Colonic mucosa (tissue), 4 donors: ENCODE results near the gene UGT1A5. TPM values are rescaled to one million over a fixed set of nuclear protein-coding genes. Genes with fewer than 3 reads are reported as not detected.

Experiments
- DNase-seq: peaks from one replicate; pipeline ENCODE4 v3.0.0-alpha.2; 2020
- H3K27ac ChIP-seq: fragments of 200-600 bp; one replicate; pipeline ENCODE4 v1.8.0; 2021
- H3K27me3 ChIP-seq: fragments of 200-600 bp; one replicate; pipeline ENCODE4 v1.8.0; 2021
- H3K36me3 ChIP-seq: fragments of 200-600 bp; one replicate; pipeline ENCODE4 v1.8.0; 2021
- H3K4me1 ChIP-seq: fragments of 200-600 bp; one replicate; pipeline ENCODE4 v1.8.0; 2021; ENCODE audit warnings: mild to moderate bottlenecking
- H3K4me3 ChIP-seq: fragments of 200-600 bp; one replicate; pipeline ENCODE4 v1.8.0; 2021
- H3K9ac ChIP-seq, 2 donors: one replicate each; pipeline ENCODE4 v1.7.0; 2013; ENCODE audit warnings: control low read depth in 2 of 2, low read depth in 2 of 2, low read length in 2 of 2
- H3K9me3 ChIP-seq: fragments of 200-600 bp; one replicate; pipeline ENCODE4 v1.8.0; 2021
- intact Hi-C: fragments of 100-400 bp; cut with DNase I; formaldehyde crosslinking; loops from one replicate; pipeline ENCODE4 v1.14.1; 2022
- total RNA-seq, 2 donors: library from RNA; stranded (reverse); fragmentation: NEBNext Ultra II Directional in 1 of 2; extraction: Animal tissue kit (Norgen Biotek cat#: 25700) in 1 of 2; gene quantifications; one replicate each; pipeline ENCODE4 v1.2.1, GENCODE V29; 2021
- TF ChIP-seq, protein P1 (sequence below): fragments of 200-600 bp; IDR thresholded peaks from one replicate; pipeline ENCODE4 v1.8.0; 2022; ENCODE audit warnings: antibody characterized with exemption, mild to moderate bottlenecking
- donor health status: healthy.
- donor health status: DM: no; HTN: no; CAD: no.
- donor health status: DM: no; HTN: no; CAD: no.

Gene UGT1A5
- total RNA-seq, 2 donors from 2014 or later, result 1.1 to 2.4 TPM

DNA sequence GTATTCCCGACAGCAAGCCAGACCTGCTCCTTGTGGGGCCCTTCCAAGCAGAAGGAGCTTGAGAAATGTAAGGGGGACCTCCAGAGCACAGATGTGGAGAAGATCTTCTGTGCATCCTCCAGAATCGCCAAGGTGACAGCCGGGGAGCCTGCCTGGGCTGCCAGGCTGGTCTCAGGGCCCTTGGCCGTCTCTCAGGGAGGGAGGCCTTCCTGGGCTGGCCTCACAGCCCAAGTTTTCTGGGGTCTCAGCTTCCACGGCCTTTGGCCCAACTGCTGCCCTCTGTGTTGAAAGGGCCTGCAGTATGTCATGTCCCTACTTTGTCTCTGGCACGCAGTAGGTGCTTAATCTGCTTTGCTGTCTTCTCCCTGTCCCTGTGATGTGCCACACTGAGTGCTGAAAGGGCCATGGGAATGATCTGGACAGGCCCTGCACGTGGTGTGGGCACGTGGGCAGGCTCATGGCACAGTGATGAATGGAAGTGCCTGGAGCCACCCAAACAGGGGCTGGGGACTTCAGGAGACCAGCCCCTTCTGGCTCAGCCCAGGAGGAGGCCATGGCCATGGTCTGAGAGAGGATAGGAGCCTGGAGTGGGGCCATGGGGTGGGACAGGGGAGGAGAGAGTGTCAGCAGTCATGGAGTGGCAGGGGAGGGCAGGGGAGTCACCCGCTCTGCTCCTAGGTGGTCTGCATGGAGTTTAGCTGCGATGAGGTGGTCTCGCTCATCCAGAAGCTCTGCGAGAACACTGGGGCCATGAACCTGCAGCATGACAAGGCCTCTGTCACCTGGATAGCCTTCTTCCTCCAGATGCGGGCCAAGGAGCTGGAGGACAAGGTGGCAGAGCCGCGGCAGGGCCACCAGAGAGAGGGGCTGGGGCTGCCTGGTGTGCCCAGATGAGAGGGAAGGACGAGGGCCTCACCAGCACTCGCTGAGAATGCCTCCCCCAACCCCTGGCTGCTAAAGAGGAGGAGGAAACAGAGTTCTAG lies 106.2 kb downstream of the UGT1A5 start:
- Histone ChIP-seq H3K9me3 (no peaks in the 10 kb centered on the region), H3K27ac (no peak overlapping the region), H3K4me3 (no peak overlapping the region), H3K36me3 (no peaks in the 10 kb centered on the region), H3K9ac (no peak overlapping the region), H3K27me3 (no peaks in the 10 kb centered on the region), H3K4me1 (no peaks in the 10 kb centered on the region)
- DNase-seq, result no peak
- TF ChIP-seq, protein P1, sequence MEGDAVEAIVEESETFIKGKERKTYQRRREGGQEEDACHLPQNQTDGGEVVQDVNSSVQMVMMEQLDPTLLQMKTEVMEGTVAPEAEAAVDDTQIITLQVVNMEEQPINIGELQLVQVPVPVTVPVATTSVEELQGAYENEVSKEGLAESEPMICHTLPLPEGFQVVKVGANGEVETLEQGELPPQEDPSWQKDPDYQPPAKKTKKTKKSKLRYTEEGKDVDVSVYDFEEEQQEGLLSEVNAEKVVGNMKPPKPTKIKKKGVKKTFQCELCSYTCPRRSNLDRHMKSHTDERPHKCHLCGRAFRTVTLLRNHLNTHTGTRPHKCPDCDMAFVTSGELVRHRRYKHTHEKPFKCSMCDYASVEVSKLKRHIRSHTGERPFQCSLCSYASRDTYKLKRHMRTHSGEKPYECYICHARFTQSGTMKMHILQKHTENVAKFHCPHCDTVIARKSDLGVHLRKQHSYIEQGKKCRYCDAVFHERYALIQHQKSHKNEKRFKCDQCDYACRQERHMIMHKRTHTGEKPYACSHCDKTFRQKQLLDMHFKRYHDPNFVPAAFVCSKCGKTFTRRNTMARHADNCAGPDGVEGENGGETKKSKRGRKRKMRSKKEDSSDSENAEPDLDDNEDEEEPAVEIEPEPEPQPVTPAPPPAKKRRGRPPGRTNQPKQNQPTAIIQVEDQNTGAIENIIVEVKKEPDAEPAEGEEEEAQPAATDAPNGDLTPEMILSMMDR, result no peak
- intact Hi-C loops, result no loop called here

DNA sequence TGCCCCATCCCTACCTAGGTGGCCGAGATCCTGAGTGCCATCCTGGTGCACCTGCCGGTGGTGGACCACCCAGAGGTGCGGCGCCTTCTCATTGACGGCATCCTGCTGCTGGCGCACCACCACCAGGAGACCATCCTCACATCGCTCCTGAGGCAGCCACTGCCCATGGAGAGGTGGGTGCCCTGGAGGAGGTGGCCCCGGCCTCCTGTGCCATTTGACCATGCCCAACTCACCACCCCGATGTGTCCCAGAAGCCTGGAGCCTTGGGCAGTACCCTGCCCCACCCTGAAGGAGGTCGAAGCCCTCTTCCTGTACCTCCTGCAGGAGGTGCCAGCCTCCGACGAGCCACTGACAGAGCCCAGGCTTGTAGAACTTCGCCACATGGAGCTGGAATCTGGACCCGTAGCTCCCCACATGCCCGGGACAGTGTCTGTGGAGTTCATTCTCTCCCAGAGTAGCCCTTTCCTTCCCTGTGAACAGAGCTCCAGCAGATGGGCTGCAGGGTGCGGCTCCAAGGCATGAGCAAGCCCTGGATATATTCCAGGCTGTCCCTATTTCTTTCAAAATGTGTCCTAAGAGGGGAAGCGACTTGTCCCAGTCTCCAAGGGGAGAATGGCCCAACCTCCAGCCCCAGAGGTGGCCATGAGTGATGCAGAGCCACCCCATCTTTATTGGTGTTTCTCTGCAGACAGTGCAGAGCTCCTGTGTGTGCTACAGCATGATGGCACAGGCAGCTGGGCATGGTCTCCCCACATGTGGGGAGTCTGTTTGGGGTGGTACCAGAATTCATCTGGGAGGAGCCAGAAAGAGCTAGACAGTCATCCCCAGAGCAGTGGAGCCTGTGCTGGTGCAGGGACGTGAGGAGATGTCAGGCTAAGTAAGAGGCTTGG lies 107.4 kb downstream of the UGT1A5 start:
- Histone ChIP-seq H3K9me3 (no peaks in the 10 kb centered on the region), H3K4me3 (no peak overlapping the region), H3K27me3 (no peaks in the 10 kb centered on the region), H3K4me1 (no peaks in the 10 kb centered on the region), H3K36me3 (no peaks in the 10 kb centered on the region), H3K9ac (no peak overlapping the region), H3K27ac (no peak overlapping the region)
- DNase-seq, result no peak
- intact Hi-C loops, result no loop called here
- TF ChIP-seq, protein P1, result no peak

DNA sequence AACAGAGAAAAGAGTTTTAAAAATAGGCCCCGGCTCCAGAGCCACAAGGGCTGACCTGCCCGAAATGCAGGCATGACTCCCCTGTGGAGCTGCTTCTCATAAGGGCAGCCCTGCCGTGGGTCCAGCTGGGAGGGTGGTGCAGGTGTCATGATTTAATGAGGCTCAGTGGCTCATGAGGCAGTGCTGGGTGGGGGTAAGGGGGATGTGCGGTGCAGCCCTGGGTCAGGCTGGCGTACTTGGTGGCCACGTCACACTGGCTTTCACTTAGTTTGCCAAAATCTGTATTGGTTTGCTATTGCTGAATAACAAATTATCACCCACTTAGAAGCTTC lies 108.0 kb downstream of the UGT1A5 start:
- intact Hi-C loops, result no loop called here
- no peaks in the 10 kb centered on the region for H3K9me3 ChIP-seq
- DNase-seq, result no peak
- H3K36me3 ChIP-seq, result no peaks in the 10 kb centered on the region
- no peak overlapping the region for H3K27ac ChIP-seq
- H3K9ac ChIP-seq, result no peak overlapping the region
- no peak overlapping the region for H3K4me3 ChIP-seq
- no peaks in the 10 kb centered on the region for H3K27me3 ChIP-seq
- TF ChIP-seq, protein P1, result no peak
- H3K4me1 ChIP-seq, result no peaks in the 10 kb centered on the region

DNA sequence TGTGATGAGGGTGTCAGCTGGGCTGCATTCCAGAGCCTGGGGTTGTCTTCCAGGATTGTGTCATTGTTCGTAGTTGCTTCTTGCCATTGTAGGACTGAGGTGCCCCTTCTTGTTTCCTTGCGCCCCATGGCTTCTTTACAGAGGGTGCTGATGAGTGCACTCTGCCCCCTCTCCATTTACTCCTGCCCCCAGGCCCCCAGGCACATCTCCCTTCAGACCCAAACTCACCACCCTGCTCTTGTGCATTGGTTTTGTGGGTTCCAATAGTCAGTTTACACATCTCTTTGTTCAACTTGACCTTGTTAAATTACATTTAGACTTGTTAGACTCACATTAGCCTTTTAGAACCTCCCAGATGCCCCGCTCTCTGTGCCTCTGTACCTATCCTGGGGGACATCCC lies 108.5 kb downstream of the UGT1A5 start:
- H3K27ac ChIP-seq, result no peak overlapping the region
- H3K9ac ChIP-seq, result no peak overlapping the region
- intact Hi-C loops, result no loop called here
- no peaks in the 10 kb centered on the region for H3K36me3 ChIP-seq
- H3K4me1 ChIP-seq, result no peaks in the 10 kb centered on the region
- H3K9me3 ChIP-seq, result no peaks in the 10 kb centered on the region
- H3K4me3 ChIP-seq, result no peak overlapping the region
- no peak for DNase-seq
- TF ChIP-seq, protein P1, result no peak
- H3K27me3 ChIP-seq, result no peaks in the 10 kb centered on the region

DNA sequence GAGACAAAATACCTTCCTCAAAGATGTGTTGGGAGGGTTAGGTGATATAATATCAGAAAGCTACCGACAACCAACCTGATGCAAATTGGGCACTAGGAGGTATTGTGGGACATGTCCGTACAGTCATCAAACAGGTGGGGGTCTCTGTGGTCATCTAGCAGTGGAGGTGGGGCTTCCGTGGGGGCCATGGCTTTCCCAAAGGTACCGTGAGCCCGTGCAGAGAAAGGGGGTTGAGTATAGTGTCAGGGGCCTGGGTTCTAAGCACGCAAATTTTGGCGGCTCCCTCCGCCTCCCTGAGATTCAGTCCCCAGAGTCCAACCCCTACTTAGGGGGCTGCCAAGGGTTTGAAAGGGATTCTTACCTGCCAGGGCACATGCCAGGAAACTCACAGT lies 109.0 kb downstream of the UGT1A5 start:
- Histone ChIP-seq H3K4me3 (no peak overlapping the region), H3K9ac (no peak overlapping the region), H3K27me3 (no peaks in the 10 kb centered on the region), H3K36me3 (no peaks in the 10 kb centered on the region), H3K9me3 (no peaks in the 10 kb centered on the region), H3K4me1 (no peaks in the 10 kb centered on the region), H3K27ac (no peak overlapping the region)
- TF ChIP-seq, protein P1, result no peak
- DNase-seq, result no peak
- intact Hi-C loops, result no loop called here
